CD14-positive monocyte (primary cell): ENCODE results near the gene SIAH3. TPM values are rescaled to one million over a fixed set of nuclear protein-coding genes. Genes with fewer than 3 reads are reported as not detected.

ENCODE experiments used
- DNase-seq, 3 donors: peaks; one replicate each; pipeline ENCODE4 v3.0.0-alpha.2; 2011 to 2022
- H2AFZ ChIP-seq: 2 replicates; pipeline ENCODE4 v1.6.0; 2012; ENCODE audit warnings: mild to moderate bottlenecking, low read depth, low read length, inconsistent platforms; ENCODE audit not compliant: insufficient read depth, poor library complexity, severe bottlenecking
- H3K27ac ChIP-seq, 2 donors: 1 replicate in 1 of 2; 2 replicates in 1 of 2; pipeline ENCODE4 v1.5.1; 2012 to 2013; ENCODE audit warnings: low read length in 2 of 2, control low read depth in 1 of 2, inconsistent platforms in 1 of 2, low read depth in 1 of 2, mild to moderate bottlenecking in 1 of 2
- H3K27me3 ChIP-seq, 2 donors: one replicate each; pipeline versions ENCODE4 v1.6.0 to v1.6.1; 2011 to 2013; ENCODE audit warnings: low read length in 2 of 2; ENCODE audit not compliant: control insufficient read depth in 2 of 2, insufficient read depth in 2 of 2
- H3K36me3 ChIP-seq, 2 donors: replicated peaks in 1 of 2; 1 replicate in 1 of 2; 2 replicates in 1 of 2; pipeline versions ENCODE4 v1.5.1 to v1.6.1; 2012 to 2013; ENCODE audit warnings: low read length in 2 of 2, control low read depth in 1 of 2, inconsistent platforms in 1 of 2, mild to moderate bottlenecking in 1 of 2; ENCODE audit not compliant: insufficient read depth in 2 of 2, control insufficient read depth in 1 of 2
- H3K4me1 ChIP-seq, 2 donors: 1 replicate in 1 of 2; 2 replicates in 1 of 2; pipeline versions ENCODE4 v1.5.1 to v1.6.1; 2012 to 2013; ENCODE audit warnings: low read length in 2 of 2, control low read depth in 1 of 2, inconsistent platforms in 1 of 2, mild to moderate bottlenecking in 1 of 2, moderate library complexity in 1 of 2; ENCODE audit not compliant: insufficient read depth in 2 of 2, control insufficient read depth in 1 of 2
- H3K4me2 ChIP-seq: replicated peaks from 2 replicates; pipeline ENCODE3; 2012; ENCODE audit warnings: low read length, moderate library complexity, mild to moderate bottlenecking; ENCODE audit not compliant: poor library complexity, severe bottlenecking; ENCODE audit errors: extremely low read depth
- H3K4me3 ChIP-seq, 3 experiments: fragments of 200-600 bp in 1 of 3; sonication (generic) in 1 of 3; replicated peaks in 1 of 3; 1 replicate in 2 of 3; 2 replicates in 1 of 3; pipeline ENCODE4 v1.5.1; 2011 to 2013; ENCODE audit warnings: low read length in 3 of 3, mild to moderate bottlenecking in 3 of 3, control low read depth in 2 of 3, low read depth in 2 of 3, inconsistent platforms in 1 of 3, moderate library complexity in 1 of 3
- H3K79me2 ChIP-seq: 2 replicates; pipeline ENCODE4 v1.6.0; 2012; ENCODE audit warnings: mild to moderate bottlenecking, control low read depth, inconsistent platforms, low read length, moderate library complexity; ENCODE audit not compliant: insufficient read depth
- H3K9ac ChIP-seq: 2 replicates; pipeline ENCODE4 v1.6.0; 2017; ENCODE audit warnings: low read length, mild to moderate bottlenecking; ENCODE audit not compliant: insufficient read depth, poor library complexity, severe bottlenecking
- H3K9me3 ChIP-seq, 2 donors: replicated peaks in 1 of 2; 1 replicate in 1 of 2; 2 replicates in 1 of 2; pipeline versions ENCODE4 v1.5.1 to v1.6.1; 2012 to 2013; ENCODE audit warnings: low read length in 2 of 2, control low read depth in 1 of 2; ENCODE audit not compliant: control insufficient read depth in 1 of 2, insufficient read depth in 1 of 2
- H4K20me1 ChIP-seq: 2 replicates; pipeline ENCODE4 v1.6.0; 2012; ENCODE audit warnings: mild to moderate bottlenecking, low read length, control low read depth, moderate library complexity; ENCODE audit not compliant: insufficient read depth
- H3K27ac Mint-ChIP-seq, 7 donors: one replicate each; pipeline ENCODE4 v1.8.0; 2020; ENCODE audit warnings: mild to moderate bottlenecking in 7 of 7, mixed read lengths in 7 of 7, moderate library complexity in 6 of 7, inconsistent platforms in 2 of 7
- H3K27me3 Mint-ChIP-seq, 3 donors: one replicate each; pipeline ENCODE4 v1.8.0; 2021 to 2022; ENCODE audit warnings: low read depth in 3 of 3, mild to moderate bottlenecking in 3 of 3, mixed read lengths in 3 of 3, moderate library complexity in 3 of 3, inconsistent platforms in 1 of 3
- H3K36me3 Mint-ChIP-seq, 2 donors: one replicate each; pipeline ENCODE4 v1.8.0; 2020; ENCODE audit warnings: mixed read lengths in 2 of 2, inconsistent platforms in 1 of 2, mild to moderate bottlenecking in 1 of 2
- H3K4me1 Mint-ChIP-seq: one replicate; pipeline ENCODE4 v1.8.0; 2020; ENCODE audit warnings: mild to moderate bottlenecking, mixed read lengths
- H3K4me3 Mint-ChIP-seq, 2 donors: one replicate each; pipeline ENCODE4 v1.8.0; 2020; ENCODE audit warnings: mild to moderate bottlenecking in 2 of 2, mixed read lengths in 2 of 2, moderate library complexity in 1 of 2
- H3K9me3 Mint-ChIP-seq, 7 donors: one replicate each; pipeline ENCODE4 v1.8.0; 2020 to 2022; ENCODE audit warnings: mixed read lengths in 7 of 7, mild to moderate bottlenecking in 6 of 7, moderate library complexity in 6 of 7, inconsistent platforms in 2 of 7
- CTCF ChIP-seq: fragments of 200-600 bp; IDR thresholded peaks from one replicate; pipeline ENCODE4 v1.8.0; 2022; ENCODE audit warnings: antibody characterized with exemption, mild to moderate bottlenecking
- WGBS: methylation state at CpG from one replicate; pipeline ENCODE4 v1.1.5; 2013; ENCODE audit warnings: missing lambda C conversion rate; ENCODE audit not compliant: insufficient coverage; 5-methylcytosine and 5-hydroxymethylcytosine counted together
- intact Hi-C, 2 donors: fragments of 100-400 bp; cut with micrococcal nuclease; formaldehyde crosslinking; loops; one replicate each; pipeline versions ENCODE4 v1.15.0 to v1.15.1; 2023
- polyA plus RNA-seq, 3 donors: library from polyadenylated mRNA; depleted of rRNA in 1 of 3; unstranded in 2 of 3; stranded (reverse) in 1 of 3; fragments of 300-500 nt in 2 of 3; fragments of >200 nt in 1 of 3; fragmentation: Illumina TruSeq in 2 of 3; gene quantifications; 1 replicate in 2 of 3; 2 replicates in 1 of 3; pipeline ENCODE4 v1.2.3, GENCODE V29; 2012 to 2021

SIAH3 gene
- polyA plus RNA-seq, 3 donors, result not detected

GRCh38 chr13:45897562-45897961 is 46.0 kb upstream of the SIAH3 start:
- Histone ChIP-seq H3K4me1 (no peaks in the 10 kb centered on the region), H3K27me3 (no peaks in the 10 kb centered on the region), H3K9ac (no peak overlapping the region), H2AFZ (no peak overlapping the region), H3K79me2 (no peaks in the 10 kb centered on the region), H3K4me3 (no peak overlapping the region), H3K9me3 (no peaks in the 10 kb centered on the region), H4K20me1 (no peaks in the 10 kb centered on the region), H3K36me3 (no peaks in the 10 kb centered on the region), H3K4me2 (no peak overlapping the region), H3K27ac (no peak overlapping the region)
- intact Hi-C loops, result no loop called here
- Mint-ChIP-seq H3K27me3 (peaks cover 1 to 4% (median 1%) of the 10 kb centered on the region in 3 donors), H3K4me3 (no peak overlapping the region), H3K4me1 (peaks cover 2% of the 10 kb centered on the region), H3K27ac (no peak overlapping the region), H3K36me3 (no peaks in the 10 kb centered on the region), H3K9me3 (peaks cover 0 to 4% (median 0%) of the 10 kb centered on the region in 7 donors)
- WGBS, result 100% methylated on average over 2 of the region's 2 CpGs
- DNase-seq, result no peak
- no peak for TF ChIP-seq CTCF

- no peak overlapping the region for H3K4me3 Mint-ChIP-seq
- no peaks in the 10 kb centered on the region for H3K4me1 ChIP-seq
- 100% methylated on average over 3 of the region's 5 CpGs for WGBS
- H3K4me3 ChIP-seq, result no peak overlapping the region
- H3K27me3 Mint-ChIP-seq, result peaks cover 1 to 6% (median 1%) of the 10 kb centered on the region in 3 donors
- no peak overlapping the region for H3K4me2 ChIP-seq
- H3K36me3 ChIP-seq, result no peaks in the 10 kb centered on the region
- H3K9me3 Mint-ChIP-seq, result peaks cover 0 to 4% (median 0%) of the 10 kb centered on the region in 7 donors
- no peaks in the 10 kb centered on the region for H3K9me3 ChIP-seq
- no peaks in the 10 kb centered on the region for H3K36me3 Mint-ChIP-seq
- no peak overlapping the region for H2AFZ ChIP-seq
- no peak for TF ChIP-seq CTCF
- no peak overlapping the region for H3K27ac Mint-ChIP-seq
- peaks cover 2% of the 10 kb centered on the region for H3K4me1 Mint-ChIP-seq
- H3K79me2 ChIP-seq, result no peaks in the 10 kb centered on the region
- no peaks in the 10 kb centered on the region for H3K27me3 ChIP-seq
- intact Hi-C loops, result no loop called here
- no peaks in the 10 kb centered on the region for H4K20me1 ChIP-seq
- H3K27ac ChIP-seq, result no peak overlapping the region
- H3K9ac ChIP-seq, result no peak overlapping the region
- DNase-seq, result no peak
These were observed 44.7 kb upstream of the SIAH3 start for GRCh38 chr13:45896285-45896684.
